GM21825 (cell line): ENCODE measurements around the gene CLK2.
"Not testable (repeated sequence)": the region's sequence is repeated elsewhere in the genome, so short reads cannot be mapped to it uniquely, and the experiment has no call there.

Experiments used
- ATAC-seq: cut with Tn5 transposase; IDR thresholded peaks from one replicate; pipeline ENCODE4 v1.9.1; 2021; ENCODE audit warnings: mild to moderate bottlenecking, moderate library complexity; ENCODE audit not compliant: unreplicated experiment

CLK2 gene

DNA sequence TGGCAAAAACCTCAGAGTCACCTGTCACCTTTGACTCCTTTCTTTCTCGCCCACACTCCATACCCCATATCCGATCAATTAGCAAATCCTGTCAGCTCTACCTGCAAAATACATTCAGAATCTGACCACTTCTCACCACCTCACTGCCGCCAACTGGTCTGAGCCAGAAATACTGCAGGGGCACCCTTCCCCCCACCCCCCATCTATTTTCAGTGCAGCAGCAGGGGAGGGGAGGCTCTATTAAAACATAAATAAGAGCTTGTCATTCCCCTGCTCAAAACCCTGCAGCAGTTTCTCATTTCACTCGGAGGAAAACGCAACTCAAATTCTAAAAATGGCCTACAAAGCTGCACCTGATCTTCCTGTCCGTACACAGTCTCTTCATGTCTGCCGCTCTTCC lies 24.1 kb upstream of the CLK2 start:
- ATAC-seq, result no peak

DNA sequence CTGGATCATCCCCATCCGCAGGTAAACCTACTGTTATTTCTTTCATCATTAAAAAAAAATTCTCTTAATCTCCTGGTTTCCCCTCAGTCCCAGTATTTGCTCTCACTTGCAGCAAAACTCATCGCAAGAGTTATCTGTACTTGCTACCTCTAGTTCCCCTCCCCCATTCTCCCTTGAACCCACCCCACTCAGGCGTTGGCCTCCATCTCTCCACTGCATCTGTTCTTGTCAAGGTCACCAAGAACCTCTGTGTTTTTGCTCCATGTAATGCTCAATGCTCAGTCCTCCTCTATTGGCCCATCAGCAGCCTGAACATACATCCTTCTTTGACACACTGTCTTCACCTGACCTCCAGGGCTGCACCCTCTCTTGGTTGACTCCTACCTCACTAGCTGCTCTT lies 23.4 kb upstream of the CLK2 start:
- no peak for ATAC-seq

- ATAC-seq, result no peak
Observed at GRCh38 chr1:155295942-155296267, 22.6 kb upstream of the CLK2 start.

- no peak for ATAC-seq
Observed at GRCh38 chr1:155295183-155295941, 22.1 kb upstream of the CLK2 start.

GRCh38 chr1:155294520-155295182 lies 21.3 kb upstream of the CLK2 start:
- no peak for ATAC-seq

DNA sequence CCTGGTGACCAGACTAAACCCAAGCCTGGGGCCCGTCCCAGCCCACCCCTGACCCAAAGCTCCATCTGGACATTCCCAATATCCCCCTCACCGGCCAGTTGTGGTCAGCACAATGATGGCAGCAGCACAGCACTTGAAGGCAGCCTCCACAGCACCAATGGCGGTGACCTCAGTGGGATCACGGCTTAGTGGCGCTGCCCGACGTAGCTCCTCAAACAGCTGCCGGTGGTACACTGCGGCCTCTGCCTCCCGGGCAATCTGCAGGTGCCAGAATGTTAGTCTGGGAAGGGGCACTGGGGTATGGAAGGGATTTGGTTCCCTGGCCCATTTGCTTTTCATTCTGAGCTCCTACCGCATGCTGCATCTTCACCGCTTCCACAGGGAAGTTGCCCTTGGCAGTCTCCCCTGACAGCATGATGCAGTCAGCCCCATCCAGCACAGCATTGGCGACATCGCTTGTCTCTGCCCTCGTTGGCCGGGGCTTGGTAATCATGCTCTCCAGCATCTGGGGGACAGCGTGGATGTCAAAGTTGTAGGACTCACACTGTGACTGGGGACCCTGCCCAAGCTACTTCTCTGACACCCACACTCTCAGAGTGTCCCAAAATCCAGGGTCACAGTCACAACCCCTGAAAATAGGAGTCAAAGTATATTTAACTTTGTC lies 19.9 kb upstream of the CLK2 start:
- no peak for ATAC-seq

- ATAC-seq, result not testable (repeated sequence)
Observed at GRCh38 chr1:155291006-155291405, 17.7 kb upstream of the CLK2 start.

GRCh38 chr1:155287987-155288543 lies 14.8 kb upstream of the CLK2 start:
- ATAC-seq, result no peak

DNA sequence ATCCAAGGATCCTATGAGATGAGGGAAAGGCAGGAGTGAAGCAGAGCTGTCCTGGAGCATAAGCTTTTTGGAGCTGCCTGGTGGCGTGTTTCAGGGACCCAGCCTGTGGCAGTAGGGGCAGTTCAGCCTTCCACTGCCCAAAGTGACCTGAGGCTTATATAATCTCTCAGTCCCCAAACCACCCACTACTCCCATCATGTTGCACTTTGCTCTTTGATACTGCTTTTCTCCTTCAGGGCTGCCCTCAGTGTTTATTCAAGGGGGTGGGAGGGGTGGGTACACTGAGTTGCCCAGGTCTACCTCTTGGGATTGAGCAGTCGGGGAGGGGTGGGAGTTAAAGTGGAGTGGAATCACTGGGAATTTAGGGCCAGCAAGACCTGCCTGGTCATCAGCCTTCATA lies 13.2 kb upstream of the CLK2 start:
- ATAC-seq, result no peak

- no peak for ATAC-seq
Observed at GRCh38 chr1:155285631-155286044, 12.3 kb upstream of the CLK2 start.

- ATAC-seq, result no peak
Observed at GRCh38 chr1:155285063-155285462, 11.8 kb upstream of the CLK2 start.

GRCh38 chr1:155284476-155284875 lies 11.2 kb upstream of the CLK2 start:
- no peak for ATAC-seq

DNA sequence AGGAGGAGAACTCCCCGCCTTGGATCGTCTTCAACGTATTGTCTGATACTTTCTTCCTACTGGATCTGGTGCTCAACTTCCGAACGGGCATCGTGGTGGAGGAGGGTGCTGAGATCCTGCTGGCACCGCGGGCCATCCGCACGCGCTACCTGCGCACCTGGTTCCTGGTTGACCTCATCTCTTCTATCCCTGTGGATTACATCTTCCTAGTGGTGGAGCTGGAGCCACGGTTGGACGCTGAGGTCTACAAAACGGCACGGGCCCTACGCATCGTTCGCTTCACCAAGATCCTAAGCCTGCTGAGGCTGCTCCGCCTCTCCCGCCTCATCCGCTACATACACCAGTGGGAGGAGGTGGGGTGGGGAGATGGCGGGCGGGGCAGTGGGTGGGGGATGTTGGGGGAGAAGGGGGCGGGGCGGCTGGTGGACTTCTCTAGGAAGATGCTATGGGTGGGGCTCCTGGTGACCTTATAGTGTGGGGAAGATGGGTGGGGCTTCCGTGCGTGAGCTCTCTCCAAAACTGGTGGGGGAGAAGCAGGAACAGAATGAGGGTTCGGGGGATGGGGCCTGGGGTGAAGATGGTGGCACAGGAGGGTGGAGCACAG lies 9.3 kb upstream of the CLK2 start:
- ATAC-seq, result no peak

DNA sequence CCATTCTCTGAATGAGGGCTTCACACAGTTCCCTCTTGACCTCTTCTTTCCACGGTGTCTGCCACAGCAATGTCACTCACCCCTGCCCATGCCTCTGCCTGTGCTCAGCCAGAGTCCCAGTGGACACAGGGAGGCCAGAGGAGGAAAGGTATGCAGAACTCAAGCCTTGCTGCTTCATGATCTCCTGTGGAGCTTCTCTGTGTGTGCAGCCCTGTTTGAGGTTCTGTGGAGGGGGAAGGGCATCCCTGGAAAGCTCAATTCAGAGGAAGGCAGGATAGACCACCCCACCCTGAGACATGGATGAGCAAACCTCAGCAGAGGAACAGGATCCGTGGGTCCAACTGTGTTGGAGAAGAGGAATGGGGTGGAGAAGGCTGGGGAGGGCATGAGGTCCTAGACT lies 6.0 kb upstream of the CLK2 start:
- ATAC-seq, result no peak

- no peak for ATAC-seq
Observed at GRCh38 chr1:155278689-155279160, 5.4 kb upstream of the CLK2 start.

DNA sequence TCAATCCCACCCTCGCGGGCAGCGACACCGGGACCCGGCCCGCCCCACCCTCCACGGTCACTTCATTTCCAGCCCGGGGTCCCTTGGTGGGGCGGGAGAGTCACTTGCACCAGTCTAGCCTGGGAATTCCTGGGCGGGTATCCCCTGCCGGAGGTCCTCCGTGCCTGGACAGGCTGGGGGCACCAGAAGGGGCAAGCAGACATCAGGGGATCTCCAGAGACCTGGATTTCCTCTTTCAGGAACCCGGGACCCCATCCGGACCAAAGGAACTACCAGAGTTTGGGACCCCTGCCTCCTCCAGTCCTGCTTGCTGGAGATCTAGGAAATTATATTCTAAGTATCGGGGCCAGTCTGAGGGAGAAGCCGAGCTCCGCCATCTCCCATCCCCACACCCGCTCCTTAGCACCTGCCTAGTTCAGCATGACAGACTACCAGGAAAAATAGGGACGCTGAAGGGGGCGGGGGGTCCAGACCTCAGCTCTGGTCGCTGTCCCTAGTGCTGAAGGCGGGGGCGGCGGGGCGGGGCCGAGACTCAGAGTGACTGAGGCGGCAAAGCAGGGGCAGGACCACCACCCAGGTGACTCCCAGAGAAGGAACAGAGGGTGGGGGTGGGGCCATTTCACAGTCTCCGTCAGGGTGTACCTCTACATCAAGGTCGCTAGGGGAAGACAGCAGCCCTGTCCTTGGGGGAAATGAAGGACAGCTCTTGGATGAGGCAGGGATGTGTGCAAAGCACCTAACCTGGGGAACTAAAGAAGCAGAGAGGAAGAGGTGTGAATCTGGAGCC lies 4.8 kb upstream of the CLK2 start:
- ATAC-seq, result no peak

DNA sequence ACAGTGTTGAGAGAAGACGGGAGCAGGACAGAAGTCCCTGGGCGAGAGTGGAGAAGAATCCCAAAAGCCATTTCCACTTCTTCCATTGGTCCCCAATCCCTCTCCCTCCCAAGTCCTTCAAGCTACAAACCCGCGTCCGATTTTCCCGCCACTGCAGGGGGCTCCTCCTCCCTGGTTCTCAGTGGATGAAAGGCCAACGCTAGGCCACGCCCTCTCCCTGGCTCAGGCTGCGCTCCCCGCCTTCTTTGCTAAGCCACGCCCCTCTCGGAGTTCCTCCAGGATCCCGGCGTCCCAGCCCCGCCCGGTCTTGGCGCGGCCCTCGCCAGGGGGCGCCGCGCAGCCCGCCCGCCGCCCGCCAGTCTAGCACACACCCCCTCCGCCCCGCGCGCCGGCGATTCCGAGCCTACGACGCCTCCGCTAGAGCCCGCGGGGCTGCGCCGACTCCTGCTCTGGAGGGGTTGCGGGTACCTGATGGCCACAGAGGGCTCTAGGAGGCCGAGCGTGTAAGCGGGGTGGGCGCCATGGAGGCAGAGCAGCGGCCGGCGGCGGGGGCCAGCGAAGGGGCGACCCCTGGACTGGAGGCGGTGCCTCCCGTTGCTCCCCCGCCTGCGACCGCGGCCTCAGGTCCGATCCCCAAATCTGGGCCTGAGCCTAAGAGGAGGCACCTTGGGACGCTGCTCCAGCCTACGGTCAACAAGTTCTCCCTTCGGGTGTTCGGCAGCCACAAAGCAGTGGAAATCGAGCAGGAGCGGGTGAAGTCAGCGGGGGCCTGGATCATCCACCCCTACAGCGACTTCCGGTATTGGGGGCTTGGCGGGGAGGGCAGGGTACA lies 4.0 kb upstream of the CLK2 start, which contains the start of gene HCN3:
TSS of gene HCN3 (plus strand) at position 394 of the 832 bp plus-strand sequence. CDS start at position 522, 128 bp downstream.
- ATAC-seq, result peak; percentile 70

DNA sequence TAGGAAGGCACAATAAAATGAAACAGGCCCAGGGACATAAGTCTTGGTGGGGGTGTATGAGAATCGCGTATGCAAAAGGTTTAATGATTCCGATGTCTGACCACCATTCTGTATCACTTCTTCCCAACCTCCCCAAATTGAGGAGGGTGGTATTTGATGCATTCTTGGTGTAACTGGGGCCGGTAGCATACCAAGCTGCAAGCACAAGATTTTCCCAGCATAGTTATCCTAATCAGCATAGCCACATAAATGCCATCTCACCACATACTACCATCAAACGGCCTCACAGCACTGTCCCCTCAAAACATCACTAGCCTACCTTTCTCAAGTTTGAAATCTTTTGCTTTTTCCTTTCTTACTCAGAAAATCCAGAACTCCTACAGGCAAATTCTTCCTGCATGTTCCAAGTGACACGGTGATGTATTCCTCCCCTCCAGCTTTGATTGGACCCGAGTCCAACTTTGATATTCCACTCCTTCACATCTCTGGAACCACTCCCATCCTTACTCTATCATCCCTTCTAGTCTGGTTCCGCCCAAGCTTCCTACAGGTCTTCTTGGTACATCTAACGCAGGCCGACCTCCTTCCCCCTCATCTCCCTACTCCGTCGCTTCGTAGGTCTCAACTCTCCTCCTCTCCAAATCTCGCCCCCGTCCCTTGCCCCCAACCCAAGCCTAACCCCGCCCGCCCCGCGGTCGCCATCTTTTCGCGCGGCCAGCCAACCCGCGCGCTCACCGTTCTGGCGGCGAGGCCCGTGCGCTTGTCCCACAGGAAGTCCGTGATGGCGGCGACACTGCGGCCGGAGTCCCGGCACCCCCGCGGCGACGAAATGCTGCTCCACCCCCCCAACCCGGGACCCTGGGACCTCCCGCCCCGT lies 600 bp downstream of the CLK2 start:
- ATAC-seq, result peak; percentile 24

- ATAC-seq, result no peak
Observed at GRCh38 chr1:155269381-155269780, 3.9 kb downstream of the CLK2 start.
